CD14-positive monocyte (primary cell): ENCODE measurements around the gene MCHR2. TPM values are rescaled to one million over a fixed set of nuclear protein-coding genes. Genes with fewer than 3 reads are reported as not detected.
"Not testable (repeated sequence)": the region's sequence is repeated elsewhere in the genome, so short reads cannot be mapped to it uniquely, and the experiment has no call there.

Experiments
- DNase-seq, 3 donors: peaks; one replicate each; pipeline ENCODE4 v3.0.0-alpha.2; 2011 to 2022
- H2AFZ ChIP-seq: 2 replicates; pipeline ENCODE4 v1.6.0; 2012; ENCODE audit warnings: mild to moderate bottlenecking, low read depth, low read length, inconsistent platforms; ENCODE audit not compliant: insufficient read depth, poor library complexity, severe bottlenecking
- H3K27ac ChIP-seq, 2 donors: 1 replicate in 1 of 2; 2 replicates in 1 of 2; pipeline ENCODE4 v1.5.1; 2012 to 2013; ENCODE audit warnings: low read length in 2 of 2, control low read depth in 1 of 2, inconsistent platforms in 1 of 2, low read depth in 1 of 2, mild to moderate bottlenecking in 1 of 2
- H3K27me3 ChIP-seq, 2 donors: one replicate each; pipeline versions ENCODE4 v1.6.0 to v1.6.1; 2011 to 2013; ENCODE audit warnings: low read length in 2 of 2; ENCODE audit not compliant: control insufficient read depth in 2 of 2, insufficient read depth in 2 of 2
- H3K36me3 ChIP-seq, 2 donors: replicated peaks in 1 of 2; 1 replicate in 1 of 2; 2 replicates in 1 of 2; pipeline versions ENCODE4 v1.5.1 to v1.6.1; 2012 to 2013; ENCODE audit warnings: low read length in 2 of 2, control low read depth in 1 of 2, inconsistent platforms in 1 of 2, mild to moderate bottlenecking in 1 of 2; ENCODE audit not compliant: insufficient read depth in 2 of 2, control insufficient read depth in 1 of 2
- H3K4me1 ChIP-seq, 2 donors: 1 replicate in 1 of 2; 2 replicates in 1 of 2; pipeline versions ENCODE4 v1.5.1 to v1.6.1; 2012 to 2013; ENCODE audit warnings: low read length in 2 of 2, control low read depth in 1 of 2, inconsistent platforms in 1 of 2, mild to moderate bottlenecking in 1 of 2, moderate library complexity in 1 of 2; ENCODE audit not compliant: insufficient read depth in 2 of 2, control insufficient read depth in 1 of 2
- H3K4me2 ChIP-seq: replicated peaks from 2 replicates; pipeline ENCODE3; 2012; ENCODE audit warnings: low read length, moderate library complexity, mild to moderate bottlenecking; ENCODE audit not compliant: poor library complexity, severe bottlenecking; ENCODE audit errors: extremely low read depth
- H3K4me3 ChIP-seq, 3 experiments: fragments of 200-600 bp in 1 of 3; sonication (generic) in 1 of 3; replicated peaks in 1 of 3; 1 replicate in 2 of 3; 2 replicates in 1 of 3; pipeline ENCODE4 v1.5.1; 2011 to 2013; ENCODE audit warnings: low read length in 3 of 3, mild to moderate bottlenecking in 3 of 3, control low read depth in 2 of 3, low read depth in 2 of 3, inconsistent platforms in 1 of 3, moderate library complexity in 1 of 3
- H3K79me2 ChIP-seq: 2 replicates; pipeline ENCODE4 v1.6.0; 2012; ENCODE audit warnings: mild to moderate bottlenecking, control low read depth, inconsistent platforms, low read length, moderate library complexity; ENCODE audit not compliant: insufficient read depth
- H3K9ac ChIP-seq: 2 replicates; pipeline ENCODE4 v1.6.0; 2017; ENCODE audit warnings: low read length, mild to moderate bottlenecking; ENCODE audit not compliant: insufficient read depth, poor library complexity, severe bottlenecking
- H3K9me3 ChIP-seq, 2 donors: replicated peaks in 1 of 2; 1 replicate in 1 of 2; 2 replicates in 1 of 2; pipeline versions ENCODE4 v1.5.1 to v1.6.1; 2012 to 2013; ENCODE audit warnings: low read length in 2 of 2, control low read depth in 1 of 2; ENCODE audit not compliant: control insufficient read depth in 1 of 2, insufficient read depth in 1 of 2
- H4K20me1 ChIP-seq: 2 replicates; pipeline ENCODE4 v1.6.0; 2012; ENCODE audit warnings: mild to moderate bottlenecking, low read length, control low read depth, moderate library complexity; ENCODE audit not compliant: insufficient read depth
- H3K27ac Mint-ChIP-seq, 7 donors: one replicate each; pipeline ENCODE4 v1.8.0; 2020; ENCODE audit warnings: mild to moderate bottlenecking in 7 of 7, mixed read lengths in 7 of 7, moderate library complexity in 6 of 7, inconsistent platforms in 2 of 7
- H3K27me3 Mint-ChIP-seq, 3 donors: one replicate each; pipeline ENCODE4 v1.8.0; 2021 to 2022; ENCODE audit warnings: low read depth in 3 of 3, mild to moderate bottlenecking in 3 of 3, mixed read lengths in 3 of 3, moderate library complexity in 3 of 3, inconsistent platforms in 1 of 3
- H3K36me3 Mint-ChIP-seq, 2 donors: one replicate each; pipeline ENCODE4 v1.8.0; 2020; ENCODE audit warnings: mixed read lengths in 2 of 2, inconsistent platforms in 1 of 2, mild to moderate bottlenecking in 1 of 2
- H3K4me1 Mint-ChIP-seq: one replicate; pipeline ENCODE4 v1.8.0; 2020; ENCODE audit warnings: mild to moderate bottlenecking, mixed read lengths
- H3K4me3 Mint-ChIP-seq, 2 donors: one replicate each; pipeline ENCODE4 v1.8.0; 2020; ENCODE audit warnings: mild to moderate bottlenecking in 2 of 2, mixed read lengths in 2 of 2, moderate library complexity in 1 of 2
- H3K9me3 Mint-ChIP-seq, 7 donors: one replicate each; pipeline ENCODE4 v1.8.0; 2020 to 2022; ENCODE audit warnings: mixed read lengths in 7 of 7, mild to moderate bottlenecking in 6 of 7, moderate library complexity in 6 of 7, inconsistent platforms in 2 of 7
- CTCF ChIP-seq: fragments of 200-600 bp; IDR thresholded peaks from one replicate; pipeline ENCODE4 v1.8.0; 2022; ENCODE audit warnings: antibody characterized with exemption, mild to moderate bottlenecking
- WGBS: methylation state at CpG from one replicate; pipeline ENCODE4 v1.1.5; 2013; ENCODE audit warnings: missing lambda C conversion rate; ENCODE audit not compliant: insufficient coverage; 5-methylcytosine and 5-hydroxymethylcytosine counted together
- intact Hi-C, 2 donors: fragments of 100-400 bp; cut with micrococcal nuclease; formaldehyde crosslinking; loops; one replicate each; pipeline versions ENCODE4 v1.15.0 to v1.15.1; 2023
- polyA minus RNA-seq: library from RNA; depleted of rRNA, polyadenylated mRNA; stranded (reverse); fragments of >200 nt; gene quantifications from 2 replicates; pipeline ENCODE4 v1.2.3, GENCODE V29; 2012
- polyA plus RNA-seq, 3 donors: library from polyadenylated mRNA; depleted of rRNA in 1 of 3; unstranded in 2 of 3; stranded (reverse) in 1 of 3; fragments of 300-500 nt in 2 of 3; fragments of >200 nt in 1 of 3; fragmentation: Illumina TruSeq in 2 of 3; gene quantifications; 1 replicate in 2 of 3; 2 replicates in 1 of 3; pipeline ENCODE4 v1.2.3, GENCODE V29; 2012 to 2021
- total RNA-seq, 12 experiments: library from RNA in 1 of 12; stranded (reverse) in 1 of 12; fragments of 120-200 nt in 1 of 12; gene quantifications; one replicate each; pipeline ENCODE4 v1.2.4 and lab custom pipeline; 2013 to 2026; ENCODE audit warnings: mixed read lengths in 6 of 12, inconsistent platforms in 1 of 12

The MCHR2 gene, protein sequence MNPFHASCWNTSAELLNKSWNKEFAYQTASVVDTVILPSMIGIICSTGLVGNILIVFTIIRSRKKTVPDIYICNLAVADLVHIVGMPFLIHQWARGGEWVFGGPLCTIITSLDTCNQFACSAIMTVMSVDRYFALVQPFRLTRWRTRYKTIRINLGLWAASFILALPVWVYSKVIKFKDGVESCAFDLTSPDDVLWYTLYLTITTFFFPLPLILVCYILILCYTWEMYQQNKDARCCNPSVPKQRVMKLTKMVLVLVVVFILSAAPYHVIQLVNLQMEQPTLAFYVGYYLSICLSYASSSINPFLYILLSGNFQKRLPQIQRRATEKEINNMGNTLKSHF
- total RNA-seq (2013), result not detected
- polyA plus RNA-seq (not detected), polyA minus RNA-seq (not detected in 2 replicates), total RNA-seq (lab: John Stamatoyannopoulos, UW) (0 to 1.4 (median 0) reads per million in 11 experiments)

DNA sequence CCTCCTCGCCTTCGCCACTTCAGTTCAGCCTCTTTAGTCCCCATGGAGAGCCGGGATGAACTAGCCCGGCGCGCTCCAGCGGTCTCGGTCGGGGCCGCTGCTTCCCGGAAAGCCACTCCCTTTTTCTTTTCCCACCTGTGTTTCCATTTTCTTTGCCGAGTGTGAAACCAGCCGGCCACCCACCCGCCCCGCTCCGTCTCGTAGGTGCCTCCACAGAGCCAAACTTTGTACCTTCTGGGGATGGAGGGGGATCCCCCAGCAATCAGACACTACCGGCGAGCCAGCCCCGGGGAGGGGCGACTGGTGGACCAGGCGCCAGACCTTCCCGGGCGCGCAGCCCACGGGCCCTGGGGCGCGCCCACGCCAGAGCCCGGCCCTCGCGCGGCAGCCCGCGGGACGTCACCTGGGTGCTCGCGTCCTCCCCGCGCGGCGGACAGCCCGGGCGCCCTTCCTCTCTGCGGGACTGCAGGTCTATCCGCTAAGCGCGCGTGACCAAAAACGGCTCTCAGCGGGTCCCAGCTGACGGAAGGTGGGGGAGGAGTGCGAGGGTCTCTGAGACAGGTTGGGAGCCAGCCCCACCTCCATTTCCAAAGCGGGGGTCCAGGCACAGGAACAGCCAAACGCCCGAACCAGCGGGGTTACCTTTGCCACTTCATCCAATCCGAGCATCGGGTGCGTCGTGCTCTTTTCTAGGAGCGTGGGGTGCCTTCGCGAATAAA, at the start of gene MCHR2:
MCHR2 (minus strand) TSS at position 691 of the 719 bp plus-strand sequence. CDS start 38,076 bp downstream, outside the sequence.
- intact Hi-C loops, result no loop called here
- Mint-ChIP-seq H3K4me3 (peak within 1 kb of the TSS in 1 of 2 donors; percentile 75), H3K27me3 (peaks cover 37 to 40% (median 37%) of the 10 kb centered on the region in 3 donors), H3K4me1 (no peaks in the 10 kb centered on the region), H3K36me3 (peaks cover 0 to 3% of the 10 kb centered on the region in 2 donors), H3K9me3 (peaks cover 0 to 5% (median 1%) of the 10 kb centered on the region in 7 donors), H3K27ac (no peak within 1 kb of the TSS)
- no peaks in the 10 kb centered on the region for H4K20me1 ChIP-seq
- H2AFZ ChIP-seq, result no peak within 1 kb of the TSS
- H3K4me3 ChIP-seq, result no peak within 1 kb of the TSS
- H3K4me1 ChIP-seq, result no peaks in the 10 kb centered on the region
- peaks cover 18 to 36% of the 10 kb centered on the region in 2 donors for H3K27me3 ChIP-seq
- WGBS, result 1% methylated on average over 56 of the region's 64 CpGs
- no peaks in the 10 kb centered on the region for H3K36me3 ChIP-seq
- H3K4me2 ChIP-seq, result no peak within 1 kb of the TSS
- no peak within 1 kb of the TSS for H3K9ac ChIP-seq
- no peak for DNase-seq
- H3K79me2 ChIP-seq, result no peaks in the 10 kb centered on the region
- TF ChIP-seq CTCF, result no peak
- H3K9me3 ChIP-seq, result peaks cover 0 to 6% of the 10 kb centered on the region in 2 donors
- H3K27ac ChIP-seq, result no peak within 1 kb of the TSS

DNA sequence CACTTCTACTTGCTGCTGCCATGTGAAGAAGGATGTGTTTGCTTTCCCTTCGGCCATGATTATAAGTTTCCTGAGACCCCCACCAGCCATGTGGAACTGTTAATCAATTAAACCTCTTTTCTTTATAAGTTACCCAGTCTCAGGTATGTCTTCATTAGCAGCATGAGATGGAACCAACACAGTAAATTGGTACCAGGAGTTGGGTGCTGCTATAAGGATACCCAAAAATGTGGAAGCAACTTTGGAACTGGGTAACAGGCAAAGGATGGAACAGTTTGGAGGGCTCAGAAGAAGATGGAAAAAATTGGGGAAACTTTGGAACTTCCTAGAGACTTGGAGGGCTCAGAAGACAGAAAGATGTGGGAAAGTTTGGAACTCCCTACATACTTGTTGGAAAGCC, 44.5 kb upstream of the MCHR2 start:
- H3K4me3 ChIP-seq, H3K4me3 Mint-ChIP-seq, H3K4me1 Mint-ChIP-seq, H3K36me3 Mint-ChIP-seq, H3K27ac Mint-ChIP-seq, H3K36me3 ChIP-seq, intact Hi-C loops, H3K27ac ChIP-seq, H3K27me3 ChIP-seq, H3K9ac ChIP-seq, H2AFZ ChIP-seq, H3K79me2 ChIP-seq, H4K20me1 ChIP-seq, H3K4me2 ChIP-seq, DNase-seq, H3K4me1 ChIP-seq, H3K27me3 Mint-ChIP-seq: not testable (repeated sequence)
- peaks cover 6 to 10% of the 10 kb centered on the region in 2 donors for H3K9me3 ChIP-seq
- H3K9me3 Mint-ChIP-seq, result peaks cover 0 to 14% (median 7%) of the 10 kb centered on the region in 7 donors
- WGBS, result no CpG with 5 or more reads among the region's 1 CpG
